NCI-H2171 (cell line): ENCODE measurements around the gene SINHCAF.

Source experiments
- DNase-seq: peaks from one replicate; lab custom pipeline; 2025; lab: John Stamatoyannopoulos, UW

The SINHCAF gene

GRCh38 chr12:31233061-31233730, 92.8 kb downstream of the SINHCAF start:
- DNase-seq: no peak

GRCh38 chr12:31232361-31232965, 93.5 kb downstream of the SINHCAF start:
- no peak for DNase-seq

- DNase-seq: no peak
These were observed 94.2 kb downstream of the SINHCAF start for GRCh38 chr12:31231611-31232360.
